ENCODE measurements around the gene ST8SIA6.

DNA sequence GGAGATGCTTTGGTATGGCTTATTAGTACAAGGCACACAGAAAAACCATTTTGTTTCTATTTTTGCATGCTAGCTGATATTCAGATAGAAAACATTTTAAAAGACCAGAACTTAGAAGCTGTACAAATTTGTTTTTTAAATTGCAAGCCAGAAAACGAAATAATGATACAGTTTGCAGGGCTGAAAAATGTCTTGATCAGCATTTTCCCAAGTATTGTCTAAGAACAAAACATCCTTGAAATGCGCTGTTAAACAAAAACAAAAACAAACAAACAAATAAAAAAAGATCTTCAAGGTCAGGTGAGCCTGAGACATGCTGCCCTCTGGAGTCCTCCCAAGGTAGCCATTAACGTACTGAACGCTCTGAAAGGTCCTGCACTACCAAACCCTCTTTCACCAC lies 128.0 kb downstream of the ST8SIA6 start:
- TF ChIP-seq RAD21 (IDR thresholded peaks at IDR 0.05; ENCODE audit: low read depth) (no peak), YY1 (IDR thresholded peaks at IDR 0.05; ENCODE audit: low read depth) (no peak), CEBPB (IDR thresholded peaks at IDR 0.05) (no peak), USF1 (IDR thresholded peaks at IDR 0.05) (no peak), EGR1 (IDR thresholded peaks at IDR 0.05) (no peak), TAF1 (IDR thresholded peaks at IDR 0.05; ENCODE audit: low read depth) (no peak), REST (IDR thresholded peaks at IDR 0.05; ENCODE audit: low read depth) (no peak), ZBTB7A (IDR thresholded peaks at IDR 0.05; ENCODE audit: low read depth) (no peak), EP300 (IDR thresholded peaks at IDR 0.05; ENCODE audit: borderline replicate concordance) (no peak), TEAD4 (IDR thresholded peaks at IDR 0.05) (no peak), CREB1 (IDR thresholded peaks at IDR 0.05; ENCODE audit: low read depth) (no peak)
- TF ChIP-seq, protein P1, sequence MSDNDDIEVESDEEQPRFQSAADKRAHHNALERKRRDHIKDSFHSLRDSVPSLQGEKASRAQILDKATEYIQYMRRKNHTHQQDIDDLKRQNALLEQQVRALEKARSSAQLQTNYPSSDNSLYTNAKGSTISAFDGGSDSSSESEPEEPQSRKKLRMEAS (IDR thresholded peaks at IDR 0.05): no peak
